ENCODE data around the gene ZMYM3. TPM values are rescaled to one million over a fixed set of nuclear protein-coding genes. Genes with fewer than 3 reads are reported as not detected.

ZMYM3 gene
- total RNA-seq, 4 donors from 2014 or later = 12.1 to 37.9 (median 27.3) TPM

DNA sequence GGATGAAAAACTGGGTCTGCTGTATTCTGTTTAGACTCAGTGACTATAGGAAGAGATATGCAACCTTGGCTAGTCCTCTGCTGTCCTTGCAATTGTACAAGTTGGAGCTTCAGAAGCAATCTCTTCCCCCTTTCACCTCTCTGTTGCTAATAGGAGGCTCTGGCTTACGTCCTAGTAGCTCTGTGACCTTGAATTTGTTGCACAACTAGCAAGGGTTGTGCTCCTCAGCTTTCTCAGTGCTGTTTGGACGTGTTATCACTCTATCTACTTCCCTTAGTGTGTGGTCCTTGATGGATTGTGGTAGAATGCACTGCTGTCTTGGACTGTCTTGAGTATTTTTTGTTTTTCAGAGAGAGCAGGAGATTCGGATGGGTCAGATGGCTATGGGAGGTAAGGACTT lies 44.2 kb upstream of the ZMYM3 start:
- no peak for TF ChIP-seq POLR2A (IDR thresholded peaks at IDR 0.05)
- TF ChIP-seq, protein P1, sequence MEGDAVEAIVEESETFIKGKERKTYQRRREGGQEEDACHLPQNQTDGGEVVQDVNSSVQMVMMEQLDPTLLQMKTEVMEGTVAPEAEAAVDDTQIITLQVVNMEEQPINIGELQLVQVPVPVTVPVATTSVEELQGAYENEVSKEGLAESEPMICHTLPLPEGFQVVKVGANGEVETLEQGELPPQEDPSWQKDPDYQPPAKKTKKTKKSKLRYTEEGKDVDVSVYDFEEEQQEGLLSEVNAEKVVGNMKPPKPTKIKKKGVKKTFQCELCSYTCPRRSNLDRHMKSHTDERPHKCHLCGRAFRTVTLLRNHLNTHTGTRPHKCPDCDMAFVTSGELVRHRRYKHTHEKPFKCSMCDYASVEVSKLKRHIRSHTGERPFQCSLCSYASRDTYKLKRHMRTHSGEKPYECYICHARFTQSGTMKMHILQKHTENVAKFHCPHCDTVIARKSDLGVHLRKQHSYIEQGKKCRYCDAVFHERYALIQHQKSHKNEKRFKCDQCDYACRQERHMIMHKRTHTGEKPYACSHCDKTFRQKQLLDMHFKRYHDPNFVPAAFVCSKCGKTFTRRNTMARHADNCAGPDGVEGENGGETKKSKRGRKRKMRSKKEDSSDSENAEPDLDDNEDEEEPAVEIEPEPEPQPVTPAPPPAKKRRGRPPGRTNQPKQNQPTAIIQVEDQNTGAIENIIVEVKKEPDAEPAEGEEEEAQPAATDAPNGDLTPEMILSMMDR (IDR thresholded peaks at IDR 0.05) = no peak
- no peaks in the 10 kb centered on the region for H3K9me3 ChIP-seq
- intact Hi-C loops (cut with DNase I; ENCODE audit: low total_unique reads) = no loop called here
- H3K36me3 ChIP-seq = no peaks in the 10 kb centered on the region
- no peak for DNase-seq
- H3K27ac ChIP-seq = no peak overlapping the region
- no peaks in the 10 kb centered on the region for H3K27me3 ChIP-seq
- no peaks in the 10 kb centered on the region for H3K4me1 ChIP-seq
- H3K4me3 ChIP-seq = no peak overlapping the region

DNA sequence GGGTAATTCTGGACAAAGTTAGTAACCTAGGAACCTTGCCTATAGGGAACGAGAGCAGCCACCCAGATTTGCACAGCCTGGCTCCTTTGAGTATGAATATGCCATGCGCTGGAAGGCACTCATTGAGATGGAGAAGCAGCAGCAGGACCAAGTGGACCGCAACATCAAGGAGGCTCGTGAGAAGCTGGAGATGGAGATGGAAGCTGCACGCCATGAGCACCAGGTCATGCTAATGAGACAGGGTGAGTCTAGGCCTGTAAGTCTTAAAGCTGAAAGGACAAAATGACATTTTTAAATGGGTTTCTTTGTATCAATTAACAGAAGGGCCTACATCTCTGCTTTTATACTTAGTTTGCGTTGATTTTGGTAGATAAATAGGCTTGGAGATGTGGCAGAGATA lies 42.9 kb upstream of the ZMYM3 start:
- Histone ChIP-seq H3K4me3 (no peak overlapping the region), H3K36me3 (no peaks in the 10 kb centered on the region), H3K27ac (no peak overlapping the region), H3K9me3 (no peaks in the 10 kb centered on the region), H3K4me1 (no peaks in the 10 kb centered on the region), H3K27me3 (no peaks in the 10 kb centered on the region)
- no peak for DNase-seq
- TF ChIP-seq, protein P1 (IDR thresholded peaks at IDR 0.05) = no peak
- TF ChIP-seq POLR2A (IDR thresholded peaks at IDR 0.05) = no peak
- intact Hi-C loops (cut with DNase I; ENCODE audit: low total_unique reads) = no loop called here

DNA sequence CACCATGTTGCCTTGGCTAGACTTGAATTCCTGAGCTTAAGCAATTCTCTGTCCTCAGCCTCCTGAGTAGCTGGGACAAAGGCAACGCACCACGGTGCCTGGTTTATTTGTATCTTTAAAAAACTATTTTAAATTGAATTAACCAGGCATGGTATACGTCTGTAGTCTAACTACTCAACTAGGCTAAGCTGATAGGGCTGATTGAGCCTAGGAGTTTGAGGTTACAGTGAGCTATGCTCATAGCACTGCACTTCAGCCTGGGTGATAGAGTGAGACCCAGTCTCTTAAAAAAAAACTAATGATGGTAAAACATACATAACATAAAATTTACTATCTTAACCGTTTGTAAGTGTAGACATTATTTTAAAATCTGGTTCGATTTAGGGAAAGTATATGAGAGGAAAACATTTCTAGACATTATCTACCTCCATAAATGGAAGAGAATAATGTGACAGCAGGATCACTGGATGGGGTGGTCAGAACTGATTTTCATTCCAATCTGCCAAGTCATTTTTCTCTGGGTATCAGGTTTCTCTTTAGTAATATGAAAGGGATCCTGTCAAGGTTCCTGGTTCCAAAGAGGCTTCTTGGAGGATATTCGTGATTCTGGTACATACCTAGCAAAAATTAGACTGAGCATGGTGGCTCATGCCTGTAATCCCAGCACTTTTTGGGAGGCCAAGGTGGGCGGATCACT lies 38.9 kb upstream of the ZMYM3 start:
- no peak for DNase-seq
- intact Hi-C loops (cut with DNase I; ENCODE audit: low total_unique reads) = no loop called here
- no peak overlapping the region for H3K4me3 ChIP-seq
- no peak overlapping the region for H3K27ac ChIP-seq
- no peaks in the 10 kb centered on the region for H3K9me3 ChIP-seq
- no peaks in the 10 kb centered on the region for H3K27me3 ChIP-seq
- no peak for TF ChIP-seq POLR2A (IDR thresholded peaks at IDR 0.05)
- TF ChIP-seq, protein P1 (IDR thresholded peaks at IDR 0.05) = no peak
- H3K36me3 ChIP-seq = no peaks in the 10 kb centered on the region
- H3K4me1 ChIP-seq = no peaks in the 10 kb centered on the region

DNA sequence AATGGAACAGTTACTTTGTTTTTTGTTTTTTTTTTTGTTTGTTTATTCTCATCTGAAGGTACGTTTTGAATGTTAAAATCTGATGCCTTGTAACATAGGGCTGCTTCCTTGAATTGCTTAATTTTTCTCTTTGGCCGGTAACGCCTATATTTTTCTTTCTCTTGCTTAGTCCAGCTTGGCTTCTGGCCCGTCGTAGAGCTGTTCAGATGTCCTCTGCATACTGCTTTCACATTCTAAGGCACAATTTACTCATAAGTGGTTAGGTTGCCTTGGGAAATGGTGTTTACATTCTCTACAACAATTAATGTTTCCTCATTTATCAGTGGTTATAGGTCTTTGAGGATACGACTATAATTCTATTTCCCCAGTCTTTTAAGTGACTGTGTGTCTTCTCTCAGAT lies 37.4 kb upstream of the ZMYM3 start:
- Histone ChIP-seq H3K4me3 (no peak overlapping the region), H3K27me3 (no peaks in the 10 kb centered on the region), H3K27ac (no peak overlapping the region), H3K4me1 (no peaks in the 10 kb centered on the region), H3K36me3 (no peaks in the 10 kb centered on the region), H3K9me3 (no peaks in the 10 kb centered on the region)
- no peak for TF ChIP-seq POLR2A (IDR thresholded peaks at IDR 0.05)
- TF ChIP-seq, protein P1 (IDR thresholded peaks at IDR 0.05) = no peak
- DNase-seq = no peak
- intact Hi-C loops (cut with DNase I; ENCODE audit: low total_unique reads) = no loop called here

DNA sequence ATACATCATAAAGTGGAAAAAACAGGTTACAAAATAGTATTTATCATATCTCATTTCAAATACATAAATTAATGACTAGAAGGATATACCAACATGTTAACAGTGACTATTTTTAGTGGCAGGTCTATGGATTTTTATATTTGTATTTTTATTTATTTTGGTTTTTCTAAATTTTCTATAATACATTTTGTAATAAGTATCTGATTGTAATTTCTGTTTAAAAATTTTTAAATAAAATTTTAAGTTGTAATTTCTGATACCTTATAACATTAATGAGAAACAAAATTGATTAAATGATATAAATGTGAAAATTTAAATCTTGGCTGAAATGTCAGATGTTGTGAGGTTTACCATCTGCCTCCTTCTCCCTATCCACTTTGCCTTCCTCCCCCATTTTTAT lies 32.0 kb upstream of the ZMYM3 start:
- H3K4me1 ChIP-seq = no peaks in the 10 kb centered on the region
- TF ChIP-seq, protein P1 (IDR thresholded peaks at IDR 0.05) = no peak
- TF ChIP-seq POLR2A (IDR thresholded peaks at IDR 0.05) = no peak
- no peak overlapping the region for H3K27ac ChIP-seq
- no peaks in the 10 kb centered on the region for H3K27me3 ChIP-seq
- no peaks in the 10 kb centered on the region for H3K9me3 ChIP-seq
- DNase-seq = no peak
- intact Hi-C loops (cut with DNase I; ENCODE audit: low total_unique reads) = no loop called here
- H3K36me3 ChIP-seq = no peaks in the 10 kb centered on the region
- H3K4me3 ChIP-seq = no peak overlapping the region
